Colonic mucosa (tissue), 4 donors: ENCODE data around the gene MTARC2. TPM values are rescaled to one million over a fixed set of nuclear protein-coding genes. Genes with fewer than 3 reads are reported as not detected.
A peak's percentile ranks its signal among the peaks of the same experiment; 100 is the strongest.

Experiments used
- DNase-seq: peaks from one replicate; pipeline ENCODE4 v3.0.0-alpha.2; 2020
- H3K27ac ChIP-seq: fragments of 200-600 bp; one replicate; pipeline ENCODE4 v1.8.0; 2021
- H3K27me3 ChIP-seq: fragments of 200-600 bp; one replicate; pipeline ENCODE4 v1.8.0; 2021
- H3K36me3 ChIP-seq: fragments of 200-600 bp; one replicate; pipeline ENCODE4 v1.8.0; 2021
- H3K4me1 ChIP-seq: fragments of 200-600 bp; one replicate; pipeline ENCODE4 v1.8.0; 2021; ENCODE audit warnings: mild to moderate bottlenecking
- H3K4me3 ChIP-seq: fragments of 200-600 bp; one replicate; pipeline ENCODE4 v1.8.0; 2021
- H3K9ac ChIP-seq, 2 donors: one replicate each; pipeline ENCODE4 v1.7.0; 2013; ENCODE audit warnings: control low read depth in 2 of 2, low read depth in 2 of 2, low read length in 2 of 2
- H3K9me3 ChIP-seq: fragments of 200-600 bp; one replicate; pipeline ENCODE4 v1.8.0; 2021
- CTCF ChIP-seq: fragments of 200-600 bp; IDR thresholded peaks from one replicate; pipeline ENCODE4 v1.8.0; 2022; ENCODE audit warnings: antibody characterized with exemption, mild to moderate bottlenecking
- intact Hi-C: fragments of 100-400 bp; cut with DNase I; formaldehyde crosslinking; loops from one replicate; pipeline ENCODE4 v1.14.1; 2022
- total RNA-seq, 2 donors: library from RNA; stranded (reverse); fragmentation: NEBNext Ultra II Directional in 1 of 2; extraction: Animal tissue kit (Norgen Biotek cat#: 25700) in 1 of 2; gene quantifications; one replicate each; pipeline ENCODE4 v1.2.1, GENCODE V29; 2021
- donor health status: healthy.
- donor health status: DM: no; HTN: no; CAD: no.
- donor health status: DM: no; HTN: no; CAD: no.

Gene MTARC2
- total RNA-seq, 2 donors from 2014 or later = 28.1 to 32.3 TPM

- Histone ChIP-seq H3K27me3 (no peaks in the 10 kb centered on the region), H3K4me1 (no peaks in the 10 kb centered on the region), H3K9me3 (no peaks in the 10 kb centered on the region), H3K4me3 (no peak overlapping the region), H3K36me3 (no peaks in the 10 kb centered on the region), H3K9ac (no peak overlapping the region), H3K27ac (no peak overlapping the region)
- no peak for DNase-seq
- intact Hi-C loops = loop anchor here (10.0 kb wide), 2 partner anchors 392 to 622 kb away; no protein-coding TSS in a partner anchor
- TF ChIP-seq CTCF = no peak
These were observed 64.2 kb downstream of the MTARC2 start for GRCh38 chr1:220812308-220812707.

DNA sequence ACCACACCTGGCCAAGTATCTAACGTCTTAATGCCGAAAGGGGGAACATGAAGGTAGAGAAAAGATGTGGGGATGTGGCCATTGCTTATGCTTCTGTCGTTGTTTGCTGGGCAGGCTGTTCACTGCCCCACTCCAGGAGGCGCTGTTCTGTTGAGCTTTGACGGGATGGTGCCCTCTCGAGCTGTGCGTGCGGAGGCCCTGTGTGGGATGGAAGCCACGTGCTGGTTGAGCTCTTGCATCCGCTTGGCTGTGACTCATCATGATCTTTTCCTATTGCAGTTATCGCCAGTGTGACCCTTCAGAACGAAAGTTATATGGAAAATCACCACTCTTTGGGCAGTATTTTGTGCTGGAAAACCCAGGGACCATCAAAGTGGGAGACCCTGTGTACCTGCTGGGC lies 64.9 kb downstream of the MTARC2 start:
- TF ChIP-seq CTCF = no peak
- intact Hi-C loops = loop anchor here (10.0 kb wide), 2 partner anchors 392 to 622 kb away; no protein-coding TSS in a partner anchor
- no peaks in the 10 kb centered on the region for H3K27me3 ChIP-seq
- H3K36me3 ChIP-seq = no peaks in the 10 kb centered on the region
- no peak overlapping the region for H3K4me3 ChIP-seq
- no peaks in the 10 kb centered on the region for H3K4me1 ChIP-seq
- no peak for DNase-seq
- H3K9ac ChIP-seq = no peak overlapping the region
- H3K27ac ChIP-seq = no peak overlapping the region
- no peaks in the 10 kb centered on the region for H3K9me3 ChIP-seq

- Histone ChIP-seq H3K27ac (no peak overlapping the region), H3K9me3 (no peaks in the 10 kb centered on the region), H3K36me3 (no peaks in the 10 kb centered on the region), H3K27me3 (no peaks in the 10 kb centered on the region), H3K4me3 (no peak overlapping the region), H3K4me1 (no peaks in the 10 kb centered on the region), H3K9ac (no peak overlapping the region)
- TF ChIP-seq CTCF = no peak
- no peak for DNase-seq
- intact Hi-C loops = loop anchor here (10.0 kb wide), 2 partner anchors 389 to 619 kb away; no protein-coding TSS in a partner anchor
These were observed 67.3 kb downstream of the MTARC2 start for GRCh38 chr1:220815409-220815808.

DNA sequence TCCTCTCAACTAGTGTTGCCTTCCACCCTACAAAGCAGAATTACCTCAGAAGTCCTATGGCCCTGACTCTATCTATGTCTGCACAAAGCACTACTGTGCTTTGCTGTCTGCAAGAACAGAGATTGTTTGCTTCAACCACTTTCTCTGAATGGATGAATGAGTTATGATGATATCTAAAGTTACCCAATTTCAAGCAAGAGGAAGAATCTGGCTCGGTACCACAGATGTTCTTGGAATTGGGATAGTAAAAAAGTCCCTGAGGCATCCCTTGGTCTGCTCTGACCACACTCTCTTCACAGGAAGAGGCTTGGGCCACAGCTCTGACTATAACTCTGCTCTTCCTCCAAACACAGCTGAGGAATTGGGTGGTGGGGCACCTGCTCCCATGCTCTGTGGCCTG lies 69.8 kb downstream of the MTARC2 start:
- intact Hi-C loops = loop anchor here (10.0 kb wide), 2 partner anchors 387 to 617 kb away; no protein-coding TSS in a partner anchor
- peak overlapping the region; percentile 62 for H3K27ac ChIP-seq

GRCh38 chr1:220818421-220819173 lies 70.5 kb downstream of the MTARC2 start:
- Histone ChIP-seq H3K27ac (peak overlapping the region; percentile 62), H3K36me3 (no peaks in the 10 kb centered on the region), H3K9me3 (no peaks in the 10 kb centered on the region), H3K27me3 (no peaks in the 10 kb centered on the region), H3K4me1 (no peaks in the 10 kb centered on the region), H3K4me3 (no peak overlapping the region), H3K9ac (no peak overlapping the region)
- TF ChIP-seq CTCF = no peak
- peak; percentile 37 for DNase-seq
- intact Hi-C loops = loop anchor here (10.0 kb wide), 2 partner anchors 386 to 616 kb away; no protein-coding TSS in a partner anchor

More for the DNA sequence above, 69.8 kb downstream of the MTARC2 start:
- no peak for TF ChIP-seq CTCF
- no peaks in the 10 kb centered on the region for H3K9me3 ChIP-seq
- no peaks in the 10 kb centered on the region for H3K36me3 ChIP-seq
- DNase-seq = no peak
- no peak overlapping the region for H3K9ac ChIP-seq
- H3K4me1 ChIP-seq = no peaks in the 10 kb centered on the region
- no peaks in the 10 kb centered on the region for H3K27me3 ChIP-seq
- no peak overlapping the region for H3K4me3 ChIP-seq
